Stimulated activated CD4-positive, alpha-beta T cell treated with anti-CD3 and anti-CD28 coated beads, Interleukin-4, amount 100 ng/mL, for 1 hour (primary cell): ENCODE measurements around the gene SETD7.
A peak's percentile ranks its signal among the peaks of the same experiment; 100 is the strongest.

ENCODE experiments used
- DNase-seq: peaks from one replicate; pipeline ENCODE4 v3.0.0-alpha.2; 2020

SETD7 gene

GRCh38 chr4:139556071-139556723 is at the start of gene SETD7:
SETD7 (minus strand) TSS chr4:139556219; CDS start chr4:139556137, 82 bp downstream.
- DNase-seq, result peak; percentile 60

- DNase-seq, result no peak
Observed at GRCh38 chr4:139605516-139605915, 49.5 kb upstream of the SETD7 start.

- DNase-seq, result no peak
Observed at GRCh38 chr4:139603576-139604410, 47.8 kb upstream of the SETD7 start.

DNA sequence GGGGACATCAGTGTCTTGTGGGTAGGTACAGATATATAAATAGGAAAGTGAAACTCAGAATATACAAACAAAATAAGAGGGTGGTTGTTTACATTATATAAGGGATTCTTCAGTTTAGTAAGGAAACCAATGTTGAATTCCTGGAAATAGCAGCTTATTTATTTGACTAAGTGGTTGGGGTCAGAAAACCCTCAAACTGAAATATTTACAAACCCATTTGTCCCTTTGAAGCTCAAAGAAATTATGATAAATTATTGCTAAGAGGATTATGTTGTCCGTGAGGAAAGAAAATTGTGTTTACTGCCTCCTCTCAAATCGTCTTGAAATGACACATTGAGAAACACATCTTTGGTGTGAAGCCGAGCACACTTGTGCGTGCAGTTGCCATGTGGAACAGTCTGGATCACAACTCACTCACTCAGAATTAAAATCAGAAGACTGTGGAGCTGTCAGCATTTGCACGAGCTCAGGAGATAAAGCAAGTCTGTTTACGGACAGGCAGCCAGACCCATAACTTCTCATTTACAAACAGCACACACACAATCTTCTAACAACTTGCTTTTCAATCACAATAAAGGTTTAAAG is 46.8 kb upstream of the SETD7 start:
- no peak for DNase-seq

DNA sequence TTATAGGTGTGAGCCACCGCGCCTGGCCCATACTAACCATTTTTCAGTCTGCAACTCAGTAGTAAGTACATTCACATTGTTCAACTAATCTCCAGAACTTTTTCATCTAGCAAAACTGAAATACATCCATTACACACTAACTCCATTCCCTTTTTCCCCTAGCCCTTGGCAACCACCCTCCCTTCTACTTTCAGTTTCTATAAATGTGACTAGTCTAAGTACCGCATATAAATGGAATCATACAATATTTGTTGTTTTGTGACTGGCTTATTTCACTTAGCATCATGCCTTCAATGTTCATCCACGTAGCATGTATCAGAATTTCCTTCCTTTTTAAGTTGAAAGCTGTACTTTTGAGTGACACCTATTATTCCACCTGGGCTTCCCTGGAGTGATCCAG is 44.6 kb upstream of the SETD7 start:
- DNase-seq, result no peak

- DNase-seq, result no peak
Observed at GRCh38 chr4:139599594-139600374, 43.8 kb upstream of the SETD7 start.

GRCh38 chr4:139599076-139599475 is 43.1 kb upstream of the SETD7 start:
- no peak for DNase-seq

DNA sequence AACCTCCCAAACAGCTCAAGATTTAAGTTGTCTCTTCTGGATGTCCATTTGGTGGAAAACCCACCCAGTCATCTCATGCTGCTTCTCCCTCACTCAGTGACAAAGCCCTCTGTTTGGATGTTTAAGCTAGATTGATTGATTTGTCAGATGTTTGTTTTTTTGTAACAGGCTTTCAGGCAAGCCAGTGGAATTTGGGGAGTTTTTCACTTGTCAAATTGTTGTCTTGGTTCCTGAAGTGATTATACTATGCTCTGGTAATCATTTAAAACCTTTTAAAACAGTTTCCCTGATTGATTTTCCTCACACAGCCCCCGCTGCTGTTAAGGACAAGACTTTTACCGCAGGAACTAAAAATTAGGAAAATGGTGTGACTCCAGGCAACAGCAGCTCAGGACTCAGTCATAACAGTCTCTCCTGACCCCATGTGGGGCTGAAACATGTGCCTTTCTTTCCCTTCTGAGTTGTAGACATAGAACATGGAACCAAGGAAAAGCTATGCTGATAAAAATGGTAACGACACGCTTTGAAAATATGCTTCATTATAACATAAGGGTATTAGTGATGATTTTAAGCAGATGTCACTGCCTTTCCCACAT is 40.8 kb upstream of the SETD7 start:
- DNase-seq, result no peak

DNA sequence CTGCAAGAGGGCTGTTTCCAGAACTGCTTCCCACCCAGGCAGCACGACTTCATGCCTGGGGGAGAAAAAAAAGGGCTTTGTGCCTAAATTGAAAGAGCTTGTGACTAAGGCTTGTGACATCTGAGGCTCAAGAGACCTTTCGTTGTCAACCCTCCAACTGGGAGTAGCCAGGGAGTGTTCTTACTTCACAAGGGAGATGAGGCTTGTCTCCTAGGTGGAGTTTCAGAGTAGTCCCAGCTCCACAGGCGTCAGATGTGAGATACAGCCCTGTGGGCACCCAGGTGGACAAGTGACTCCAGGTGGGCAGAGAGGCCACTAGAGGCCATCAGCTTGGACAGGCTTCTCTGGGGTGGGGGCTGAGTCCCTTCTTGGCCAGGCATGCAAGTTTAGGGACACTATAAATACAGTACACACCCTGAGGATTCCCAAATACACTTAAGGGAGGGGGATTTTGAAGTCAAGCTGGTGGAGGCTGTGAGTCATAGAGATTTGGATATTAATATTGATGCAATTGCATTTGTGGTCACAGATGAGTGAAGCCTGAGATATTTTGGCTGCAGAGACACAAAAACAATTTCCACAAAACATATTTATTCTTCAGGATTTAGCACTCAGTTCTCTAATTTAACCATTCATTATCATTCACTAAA is 40.1 kb upstream of the SETD7 start:
- no peak for DNase-seq

GRCh38 chr4:139594591-139595185 is 38.7 kb upstream of the SETD7 start:
- no peak for DNase-seq

DNA sequence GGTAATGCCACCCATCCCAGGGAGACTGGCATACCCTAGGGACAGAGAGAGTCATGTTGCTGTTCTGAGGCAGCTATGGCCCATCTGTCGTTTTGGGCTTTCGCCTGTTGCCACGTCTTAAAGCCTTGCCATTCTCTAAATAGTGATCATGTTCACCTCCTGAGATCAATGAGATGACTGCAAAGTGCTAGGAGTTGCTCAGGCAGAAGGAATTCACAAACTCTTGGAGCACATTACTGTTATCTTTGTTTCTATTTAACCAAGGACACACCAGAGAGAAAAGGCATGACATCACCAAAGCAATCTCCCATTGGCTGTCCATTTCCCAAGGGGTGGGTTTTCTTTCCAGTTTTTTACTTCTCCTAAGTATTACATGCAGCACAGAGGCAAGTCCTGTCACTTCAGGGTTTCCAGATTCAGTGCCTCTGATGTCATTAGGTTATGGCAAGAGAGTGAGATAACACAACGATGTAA is 37.1 kb upstream of the SETD7 start:
- DNase-seq, result no peak

DNA sequence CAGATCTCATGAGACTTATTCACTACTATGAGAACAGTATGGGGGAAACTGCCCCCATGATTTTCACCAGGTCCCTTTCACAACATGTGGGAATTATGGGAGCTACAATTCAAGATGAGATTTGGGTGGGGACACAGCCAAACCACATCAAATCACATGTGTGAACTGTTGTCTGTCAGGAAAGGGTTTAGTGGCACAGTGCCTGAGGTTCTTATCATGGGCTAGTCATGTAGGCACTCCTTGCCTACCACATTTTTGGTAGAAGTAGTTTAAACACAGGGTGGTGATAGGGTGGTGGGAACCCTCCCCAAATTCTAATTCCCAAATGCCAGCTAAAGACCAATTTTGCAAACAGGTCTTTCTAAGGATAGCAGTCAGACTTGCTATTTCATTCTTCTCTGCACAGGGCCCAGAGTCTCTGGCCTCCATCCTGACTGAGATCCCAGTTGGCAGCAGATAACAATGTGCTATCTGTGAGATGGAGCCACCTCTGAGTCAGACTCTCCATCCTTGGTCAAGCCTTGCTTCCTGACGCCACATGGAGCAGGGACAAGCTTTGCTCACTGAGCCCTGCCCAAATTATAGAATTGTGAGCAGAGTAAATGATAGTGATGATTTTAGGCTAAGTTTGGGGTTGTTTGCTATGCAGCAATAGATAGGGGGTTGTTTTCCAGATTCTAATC is 33.5 kb upstream of the SETD7 start:
- DNase-seq, result no peak

- no peak for DNase-seq
Observed at GRCh38 chr4:139587446-139587845, 31.4 kb upstream of the SETD7 start.

- DNase-seq, result no peak
Observed at GRCh38 chr4:139585473-139585872, 29.5 kb upstream of the SETD7 start.

- DNase-seq, result no peak
Observed at GRCh38 chr4:139584784-139585183, 28.8 kb upstream of the SETD7 start.

DNA sequence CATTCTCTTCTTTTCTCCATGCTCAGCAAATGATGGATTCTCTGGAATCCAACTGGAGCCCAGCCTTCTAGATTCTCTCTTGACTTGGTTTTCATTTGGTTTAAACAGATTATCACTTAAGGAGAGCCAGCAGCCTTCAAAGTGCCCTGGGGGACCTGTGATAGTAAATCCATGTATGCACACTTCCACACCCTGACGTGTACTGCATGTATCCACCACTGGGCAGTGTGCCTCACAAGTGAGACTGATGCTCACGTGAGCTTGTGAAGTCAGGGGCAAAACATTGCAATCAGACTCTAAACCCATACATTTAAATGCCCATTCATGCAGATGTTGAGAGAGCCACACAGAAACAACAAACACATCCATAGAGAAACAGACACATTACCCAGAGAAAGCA is 28.0 kb upstream of the SETD7 start:
- no peak for DNase-seq

DNA sequence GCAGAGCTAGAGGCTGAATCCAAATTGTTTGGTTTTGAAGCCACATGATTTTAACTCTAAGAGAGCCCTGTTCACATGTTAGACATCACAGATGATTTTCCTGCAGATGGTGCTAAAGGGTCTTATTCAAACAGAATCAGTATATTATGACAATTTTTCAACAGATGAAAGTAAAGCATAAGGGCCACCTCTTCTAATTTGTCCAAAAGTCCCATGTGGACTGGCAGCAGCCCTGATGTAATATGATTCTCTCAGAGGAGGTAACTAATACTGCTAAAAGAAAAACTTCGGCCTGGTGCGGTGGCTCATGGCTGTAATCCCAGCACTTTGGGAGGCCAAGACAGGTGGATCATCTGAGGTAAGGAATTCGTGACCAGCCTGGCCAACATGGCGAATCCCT is 26.0 kb upstream of the SETD7 start:
- no peak for DNase-seq

GRCh38 chr4:139581096-139581495 is 25.1 kb upstream of the SETD7 start:
- DNase-seq, result no peak

DNA sequence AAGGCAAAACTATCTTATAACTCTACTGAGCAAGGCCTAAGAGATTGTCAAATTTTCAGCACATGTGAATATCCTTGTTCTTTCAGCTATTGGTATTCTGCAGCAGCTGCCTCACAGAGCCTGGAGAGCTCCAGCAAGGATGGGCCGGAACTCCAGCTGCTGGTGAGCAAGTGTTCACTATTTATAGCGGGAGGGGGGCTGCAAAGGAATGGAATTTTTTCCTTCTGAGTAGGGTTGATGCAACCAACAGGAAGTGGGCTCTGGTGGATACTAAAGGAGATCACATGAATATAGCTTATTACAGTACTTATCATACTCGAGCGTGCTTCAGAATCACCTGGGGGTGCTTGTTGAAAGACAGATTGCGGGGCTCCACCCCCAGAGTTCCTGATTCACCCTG is 20.2 kb upstream of the SETD7 start:
- DNase-seq, result no peak

- DNase-seq, result no peak
Observed at GRCh38 chr4:139575072-139575471, 19.1 kb upstream of the SETD7 start.

DNA sequence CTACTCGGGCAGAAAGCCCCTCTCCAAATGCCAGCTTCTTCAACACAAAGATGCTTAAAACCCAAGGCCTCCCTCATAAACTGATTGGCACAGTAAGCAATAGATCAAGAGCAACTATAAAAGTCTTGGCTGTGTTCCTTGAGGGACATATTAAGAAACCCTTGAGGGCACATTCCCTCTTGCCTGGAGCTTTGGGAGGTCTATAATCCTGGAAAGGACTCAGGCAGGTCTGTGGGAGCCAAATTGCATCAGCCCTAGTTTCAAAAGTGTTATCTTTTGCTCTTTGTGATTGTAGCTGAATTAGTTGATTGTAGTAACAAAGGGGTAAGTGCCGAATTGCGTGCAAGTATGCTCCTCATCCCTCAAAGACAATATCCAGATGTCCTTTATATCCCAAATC is 18.6 kb upstream of the SETD7 start:
- DNase-seq, result no peak
